Type B pancreatic cell (in vitro differentiated cells): ENCODE measurements around the gene IRF7. TPM values are rescaled to one million over a fixed set of nuclear protein-coding genes. Genes with fewer than 3 reads are reported as not detected.
A peak's percentile ranks its signal among the peaks of the same experiment; 100 is the strongest.

Experiments used
- DNase-seq: peaks from one replicate; pipeline ENCODE4 v3.0.0; 2021; ENCODE audit warnings: mixed read lengths; ENCODE audit not compliant: unreplicated experiment; ENCODE audit errors: extremely low spot score
- H3K27ac Mint-ChIP-seq: 2 replicates; pipeline ENCODE4 v1.8.0; 2021; ENCODE audit warnings: mild to moderate bottlenecking, mixed read lengths
- H3K27me3 Mint-ChIP-seq: 2 replicates; pipeline ENCODE4 v1.8.0; 2021; ENCODE audit warnings: mixed read lengths
- H3K36me3 Mint-ChIP-seq: 2 replicates; pipeline ENCODE4 v1.8.0; 2021; ENCODE audit warnings: mixed read lengths
- H3K4me1 Mint-ChIP-seq: one replicate; pipeline ENCODE4 v1.8.0; 2021; ENCODE audit warnings: mixed read lengths; ENCODE audit not compliant: unreplicated experiment
- H3K4me3 Mint-ChIP-seq: 2 replicates; pipeline ENCODE4 v1.8.0; 2021; ENCODE audit warnings: mild to moderate bottlenecking, mixed read lengths
- H3K9me3 Mint-ChIP-seq: 2 replicates; pipeline ENCODE4 v1.8.0; 2021; ENCODE audit warnings: mixed read lengths
- total RNA-seq: library from RNA; stranded (reverse); gene quantifications from 2 replicates; pipeline ENCODE4 v1.2.1, GENCODE V29; 2021; ENCODE audit warnings: low replicate concordance
- TF ChIP-seq, protein P1 (sequence below): fragments of 200-600 bp; sonication (generic); conservative IDR thresholded peaks from 2 replicates; pipeline ENCODE4 v1.5.0; 2021; ENCODE audit warnings: antibody characterized with exemption, mild to moderate bottlenecking

The IRF7 gene
- total RNA-seq, 1 donor from 2014 or later = 16.4 TPM

DNA sequence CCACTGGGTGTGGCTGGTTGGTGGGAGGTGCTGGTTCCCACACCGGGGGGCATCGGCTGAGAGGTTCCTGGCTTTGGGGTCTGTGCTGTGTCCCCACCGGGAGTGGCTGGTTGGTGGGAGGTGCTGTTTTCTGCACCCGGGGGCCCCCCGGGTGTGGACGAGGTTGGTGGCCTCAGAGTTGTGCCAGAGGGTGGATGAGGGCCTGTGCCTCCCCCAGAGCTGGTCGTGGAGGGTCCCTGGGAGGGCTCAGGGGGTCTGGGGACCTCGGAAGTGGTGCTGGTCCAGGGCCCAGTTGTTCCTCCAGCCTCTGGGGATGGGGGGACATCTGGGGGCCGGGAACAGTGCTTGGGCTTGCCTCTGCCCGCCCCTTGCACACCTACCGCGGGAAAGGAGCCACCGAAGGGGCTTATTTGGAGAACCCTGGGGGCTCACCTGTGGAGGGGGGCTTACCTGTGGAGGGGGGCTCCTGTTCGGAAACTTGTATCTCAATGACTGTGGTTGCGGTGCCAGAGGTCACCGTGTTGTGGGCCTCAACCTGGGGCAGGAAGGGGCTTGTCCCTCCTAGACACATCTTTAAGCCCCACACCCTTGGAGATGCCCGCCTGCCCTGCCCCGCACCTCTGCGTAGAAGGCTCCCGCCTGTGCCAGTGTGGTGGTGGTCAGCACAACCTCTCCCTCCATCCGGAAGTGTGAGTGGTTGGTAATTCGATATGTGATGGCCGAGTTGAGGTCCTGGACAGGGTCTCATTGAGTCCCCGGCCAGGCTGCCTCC lies 3.3 kb upstream of the IRF7 start:
- no peaks in the 10 kb centered on the region for H3K9me3 Mint-ChIP-seq
- H3K36me3 Mint-ChIP-seq = no peaks in the 10 kb centered on the region
- H3K27me3 Mint-ChIP-seq = no peaks in the 10 kb centered on the region
- TF ChIP-seq, protein P1, sequence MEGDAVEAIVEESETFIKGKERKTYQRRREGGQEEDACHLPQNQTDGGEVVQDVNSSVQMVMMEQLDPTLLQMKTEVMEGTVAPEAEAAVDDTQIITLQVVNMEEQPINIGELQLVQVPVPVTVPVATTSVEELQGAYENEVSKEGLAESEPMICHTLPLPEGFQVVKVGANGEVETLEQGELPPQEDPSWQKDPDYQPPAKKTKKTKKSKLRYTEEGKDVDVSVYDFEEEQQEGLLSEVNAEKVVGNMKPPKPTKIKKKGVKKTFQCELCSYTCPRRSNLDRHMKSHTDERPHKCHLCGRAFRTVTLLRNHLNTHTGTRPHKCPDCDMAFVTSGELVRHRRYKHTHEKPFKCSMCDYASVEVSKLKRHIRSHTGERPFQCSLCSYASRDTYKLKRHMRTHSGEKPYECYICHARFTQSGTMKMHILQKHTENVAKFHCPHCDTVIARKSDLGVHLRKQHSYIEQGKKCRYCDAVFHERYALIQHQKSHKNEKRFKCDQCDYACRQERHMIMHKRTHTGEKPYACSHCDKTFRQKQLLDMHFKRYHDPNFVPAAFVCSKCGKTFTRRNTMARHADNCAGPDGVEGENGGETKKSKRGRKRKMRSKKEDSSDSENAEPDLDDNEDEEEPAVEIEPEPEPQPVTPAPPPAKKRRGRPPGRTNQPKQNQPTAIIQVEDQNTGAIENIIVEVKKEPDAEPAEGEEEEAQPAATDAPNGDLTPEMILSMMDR = no peak
- no peak overlapping the region for H3K4me3 Mint-ChIP-seq
- H3K27ac Mint-ChIP-seq = no peak overlapping the region
- DNase-seq = no peak
- H3K4me1 Mint-ChIP-seq = peaks cover 8% of the 10 kb centered on the region

DNA sequence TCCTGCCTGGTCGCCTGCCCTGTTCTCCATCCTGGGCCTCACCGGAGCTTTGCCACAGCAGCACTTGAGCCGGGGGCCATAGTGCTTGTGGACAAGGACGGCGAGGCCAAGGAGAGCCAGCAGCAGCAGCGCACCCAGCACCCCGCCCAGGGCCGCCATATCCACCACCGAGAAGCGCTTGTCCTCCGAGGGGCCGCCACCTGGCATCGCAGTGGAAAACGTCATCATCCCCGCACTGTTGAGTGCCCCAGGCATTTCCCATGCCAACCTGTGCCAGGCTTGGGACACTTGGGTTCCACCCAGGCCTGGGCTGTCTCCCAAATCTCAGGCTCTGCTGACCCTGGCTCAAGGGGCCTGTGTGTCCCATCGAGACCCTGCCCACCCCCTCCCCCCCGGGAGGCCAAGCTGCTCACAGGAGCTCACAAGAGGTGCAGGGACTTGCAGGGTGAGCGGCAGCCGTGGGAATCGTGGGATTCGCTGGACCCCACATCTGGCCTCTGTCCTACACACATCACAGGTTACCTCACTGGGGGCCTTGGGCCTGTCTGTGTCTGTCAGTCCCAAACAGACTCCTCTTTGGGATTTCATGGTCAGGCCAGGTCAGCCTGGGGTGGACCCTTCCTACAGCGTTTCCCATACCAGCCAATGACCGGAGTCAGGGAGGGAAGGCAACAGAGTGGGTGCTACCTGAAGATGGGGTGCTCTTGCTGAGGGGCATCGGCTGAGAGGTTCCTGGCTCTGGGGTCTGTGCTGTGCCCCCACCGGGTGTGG lies 2.3 kb upstream of the IRF7 start:
- TF ChIP-seq, protein P1 = no peak
- Mint-ChIP-seq H3K27me3 (no peaks in the 10 kb centered on the region), H3K36me3 (no peaks in the 10 kb centered on the region), H3K4me3 (no peak overlapping the region), H3K4me1 (peaks cover 4% of the 10 kb centered on the region), H3K9me3 (no peaks in the 10 kb centered on the region), H3K27ac (no peak overlapping the region)
- no peak for DNase-seq

DNA sequence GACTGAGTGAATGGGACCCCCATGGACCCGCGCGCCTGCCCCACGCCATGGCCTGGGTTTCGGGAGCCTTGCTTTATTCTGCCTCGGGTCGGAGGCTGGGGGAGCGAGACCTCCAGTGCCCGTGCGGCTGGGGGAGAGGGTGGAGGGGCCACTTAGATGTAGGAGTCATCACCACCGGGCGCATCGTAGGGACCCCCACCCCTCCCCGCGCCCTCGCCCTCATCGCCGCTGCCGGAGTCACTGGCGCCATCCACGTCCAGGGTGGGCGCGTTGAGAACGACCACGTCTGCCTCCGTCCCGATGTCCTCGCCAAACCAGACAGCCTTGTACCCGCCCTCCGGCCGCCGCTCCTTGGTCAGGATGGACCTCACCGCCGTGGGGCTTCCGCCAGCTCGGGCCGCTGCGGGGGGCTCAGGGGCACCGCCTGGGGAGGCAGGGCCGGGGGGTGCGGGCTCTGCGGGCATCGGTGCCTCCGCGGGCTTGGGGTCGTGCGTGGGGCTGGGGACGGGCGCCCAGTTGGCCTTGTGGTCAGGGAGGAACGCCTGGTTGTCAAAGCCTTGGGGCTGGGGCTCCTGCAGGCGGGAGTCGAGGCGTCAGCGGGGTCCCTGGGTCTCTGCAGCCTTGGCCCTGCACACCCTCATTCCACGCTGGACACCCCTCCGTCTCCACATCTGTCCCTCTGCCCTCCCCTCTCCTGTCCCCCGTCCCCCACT lies 1.6 kb upstream of the IRF7 start:
- TF ChIP-seq, protein P1 = no peak
- peaks cover 4% of the 10 kb centered on the region for H3K4me1 Mint-ChIP-seq
- H3K4me3 Mint-ChIP-seq = no peak overlapping the region
- H3K9me3 Mint-ChIP-seq = no peaks in the 10 kb centered on the region
- no peak for DNase-seq
- H3K27ac Mint-ChIP-seq = no peak overlapping the region
- H3K36me3 Mint-ChIP-seq = no peaks in the 10 kb centered on the region
- no peaks in the 10 kb centered on the region for H3K27me3 Mint-ChIP-seq

DNA sequence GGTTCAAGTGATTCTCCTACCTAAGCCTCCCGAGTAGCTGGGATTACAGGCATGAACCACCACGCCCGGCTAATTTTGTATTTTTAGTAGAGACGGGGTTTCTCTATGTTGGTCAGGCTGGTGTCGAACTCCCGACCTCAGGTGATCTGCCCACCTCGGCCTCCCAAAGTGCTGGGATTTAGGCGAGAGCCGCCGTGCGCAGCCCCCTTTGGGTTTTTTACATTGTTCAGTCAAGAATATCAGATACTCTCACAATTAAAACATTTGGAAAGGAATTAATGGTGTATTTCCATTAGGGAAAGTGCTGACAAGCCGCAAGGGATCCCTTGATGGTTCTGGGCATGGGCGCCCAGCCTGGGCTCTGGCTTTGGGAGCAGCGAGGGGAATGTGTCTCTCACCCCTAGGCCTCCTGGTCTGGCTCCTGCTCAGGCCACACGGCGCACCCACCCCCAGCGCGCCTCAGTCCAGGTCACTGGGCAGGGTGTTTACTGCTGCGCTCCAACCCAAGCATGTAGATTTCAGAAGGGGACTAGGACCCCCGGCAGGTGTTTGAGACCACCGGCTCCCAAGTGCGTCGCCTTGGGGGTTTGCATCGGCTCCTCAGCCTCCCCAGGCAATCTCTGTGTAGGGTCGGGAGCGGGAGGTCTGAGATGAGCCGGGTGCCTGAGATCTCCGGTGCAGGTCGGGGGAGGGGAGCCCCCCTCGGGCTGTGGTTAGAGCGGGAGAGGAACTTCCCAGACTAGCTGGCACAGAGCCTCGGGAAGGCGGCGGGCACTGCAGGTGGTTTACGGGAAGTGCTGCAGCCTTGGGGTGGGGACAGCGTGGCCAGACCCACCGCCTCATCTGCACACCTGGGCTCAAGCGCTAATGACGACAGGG lies 809 bp upstream of the IRF7 start:
- Mint-ChIP-seq H3K9me3 (no peaks in the 10 kb centered on the region), H3K36me3 (peaks cover 5% of the 10 kb centered on the region), H3K27me3 (no peaks in the 10 kb centered on the region), H3K27ac (peak overlapping the region; percentile 86), H3K4me1 (peaks cover 4% of the 10 kb centered on the region), H3K4me3 (no peak overlapping the region)
- DNase-seq = no peak
- TF ChIP-seq, protein P1 = no peak
